ENCODE measurements around the gene ABCC12.

DNA sequence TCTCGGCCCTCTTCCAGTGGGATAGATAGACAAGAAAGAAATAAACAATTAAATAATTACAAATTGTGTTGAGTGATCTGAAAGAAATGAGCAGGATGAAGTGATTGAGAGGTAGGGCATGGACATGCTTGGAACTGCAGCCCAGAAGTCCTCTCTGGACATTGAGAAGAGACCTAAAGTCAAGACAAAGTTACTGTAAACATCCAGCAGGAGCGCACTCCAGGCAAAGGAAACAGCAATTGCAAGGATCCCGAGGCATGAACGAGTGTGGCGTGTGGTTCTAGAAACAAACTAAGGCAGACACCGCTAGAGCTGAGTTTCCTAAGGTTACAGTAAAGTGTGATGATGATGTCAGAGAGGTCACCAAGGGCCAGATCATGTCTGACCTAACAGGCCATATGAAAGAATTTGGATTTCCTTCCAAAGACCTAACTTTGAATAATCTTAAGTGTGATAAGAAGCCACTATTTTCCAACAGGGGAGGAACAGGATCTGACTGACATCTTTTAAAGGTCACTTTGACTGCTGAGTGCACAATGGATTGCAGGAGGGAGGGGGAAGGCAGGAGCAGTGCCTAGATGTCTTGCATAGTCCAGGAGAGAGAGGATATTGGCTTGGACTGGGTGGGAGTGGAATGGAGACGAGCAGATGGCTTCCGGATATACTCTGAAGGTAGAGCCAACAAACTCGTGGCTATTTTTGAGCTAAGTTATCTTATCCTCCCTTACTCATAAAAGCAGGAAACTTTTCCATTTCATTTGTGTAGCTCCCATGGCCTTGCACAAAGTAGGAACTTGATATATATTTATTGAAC lies 19.0 kb downstream of the ABCC12 start:
- TF ChIP-seq CTCF (optimal IDR thresholded peaks at IDR 0.05 in 1 of 3, IDR thresholded peaks at IDR 0.05 in 1 of 3, conservative IDR thresholded peaks at IDR 0.05 in 1 of 3; ENCODE audit: extremely low read depth in 1 of 3, insufficient read depth in 2 of 3, low read length in 3 of 3) = no peak
- TF ChIP-seq EZH2 (IDR thresholded peaks at IDR 0.05; ENCODE audit: low read length) = no peak
